Gastroesophageal sphincter (tissue), 4 donors: ENCODE measurements around the gene ITIH3. TPM values are rescaled to one million over a fixed set of nuclear protein-coding genes. Genes with fewer than 3 reads are reported as not detected.

Experiments used
- ATAC-seq: fragments of 150-250 bp; one replicate; pipeline ENCODE4 v1.9.1; 2016; ENCODE audit warnings: mild to moderate bottlenecking, moderate library complexity
- H3K27ac ChIP-seq, 4 donors: fragments of 200-600 bp; sonication (generic) in 3 of 4; 1 replicate in 3 of 4; 2 replicates in 1 of 4; pipeline ENCODE4 v1.5.1; 2016 to 2019
- H3K27me3 ChIP-seq: fragments of 200-600 bp; sonication (generic); one replicate; pipeline ENCODE4 v1.5.1; 2019
- H3K36me3 ChIP-seq, 2 donors: fragments of 200-600 bp; sonication (generic); one replicate each; pipeline ENCODE4 v1.5.1; 2019; ENCODE audit warnings: control low read depth in 1 of 2
- H3K4me1 ChIP-seq, 3 donors: fragments of 200-600 bp; sonication (generic); 1 replicate in 2 of 3; 2 replicates in 1 of 3; pipeline ENCODE4 v1.5.1; 2016 to 2019; ENCODE audit warnings: control low read depth in 2 of 3
- H3K4me3 ChIP-seq, 2 donors: fragments of 200-600 bp; sonication (generic); one replicate each; pipeline ENCODE4 v1.5.1; 2019; ENCODE audit warnings: mild to moderate bottlenecking in 1 of 2, moderate library complexity in 1 of 2
- H3K9me3 ChIP-seq, 3 donors: fragments of 200-600 bp; sonication (generic); one replicate each; pipeline ENCODE4 v1.5.1; 2017 to 2019; ENCODE audit warnings: control low read depth in 2 of 3
- EP300 ChIP-seq: sonication (generic); formaldehyde crosslinking; IDR thresholded peaks from one replicate; pipeline ENCODE4 v1.6.1; 2017; ENCODE audit warnings: antibody characterized with exemption, mild to moderate bottlenecking
- POLR2A ChIP-seq, 2 donors: fragments of 450-650 bp; IDR thresholded peaks; one replicate each; pipeline ENCODE4 v1.6.1; 2017; ENCODE audit warnings: antibody characterized with exemption in 2 of 2, mild to moderate bottlenecking in 2 of 2, moderate library complexity in 1 of 2
- POLR2AphosphoS5 ChIP-seq: sonication (generic); formaldehyde crosslinking; IDR thresholded peaks from one replicate; pipeline ENCODE4 v1.6.1; 2017; ENCODE audit warnings: antibody characterized with exemption
- WGBS, 2 donors: methylation state at CpG; one replicate each; pipeline ENCODE4 v1.1.5; 2018; ENCODE audit warnings: low coverage in 1 of 2; 5-methylcytosine and 5-hydroxymethylcytosine counted together
- total RNA-seq, 4 donors: library from RNA; depleted of rRNA; stranded (reverse); fragments of >200 nt; gene quantifications; one replicate each; pipeline ENCODE4 v1.1.0, GENCODE V29; 2016
- TF ChIP-seq, protein P1 (sequence below), 4 experiments: fragments of 200-600 bp in 2 of 4; fragments of 450-650 bp in 2 of 4; sonication (generic) in 1 of 4; IDR thresholded peaks; one replicate each; pipeline ENCODE4 v1.5.1; 2017 to 2019; ENCODE audit warnings: antibody characterized with exemption in 4 of 4, mild to moderate bottlenecking in 2 of 4, moderate library complexity in 2 of 4

Gene ITIH3
- total RNA-seq, 4 donors from 2014 or later, result 0.27 to 9.7 (median 0.89) TPM; not detected in 1

DNA sequence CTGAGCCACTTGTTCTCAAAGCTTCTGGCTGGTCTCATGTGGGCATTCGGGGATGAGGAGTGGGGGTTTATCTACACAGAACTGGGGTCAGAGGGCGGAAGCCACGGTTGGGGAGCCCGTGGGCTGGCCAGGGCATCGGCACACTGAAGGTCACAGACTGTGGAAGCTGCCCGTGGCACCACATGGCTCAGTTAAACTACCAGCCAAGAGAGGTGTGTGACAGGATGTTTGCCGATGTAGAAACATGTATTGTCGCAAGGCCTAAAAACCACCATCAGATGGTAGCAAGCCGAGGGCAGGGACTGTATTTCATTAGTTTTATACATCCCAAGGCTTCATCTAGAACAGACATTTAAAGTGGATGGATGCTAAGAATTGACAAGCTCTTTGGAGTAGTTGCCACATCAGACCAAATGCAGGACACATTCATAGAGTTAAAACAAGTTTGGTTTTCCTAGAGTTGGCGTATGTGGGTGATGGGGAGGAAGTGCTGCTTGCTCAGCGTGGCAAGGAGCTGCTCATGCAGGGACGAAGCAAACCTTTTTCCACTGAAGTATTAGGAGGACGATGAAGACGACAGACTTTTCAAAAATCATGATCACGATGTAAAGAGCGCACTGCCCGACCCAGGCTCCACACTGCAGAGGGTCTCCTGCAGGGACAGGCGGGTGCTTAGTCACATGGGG lies 49.8 kb downstream of the ITIH3 start:
- Histone ChIP-seq H3K27ac (peak overlapping the region; percentile 44 to 90 (median 82)), H3K4me3 (no peak overlapping the region), H3K27me3 (no peaks in the 10 kb centered on the region), H3K9me3 (no peaks in the 10 kb centered on the region), H3K36me3 (peaks cover 0 to 67% of the 10 kb centered on the region in 2 donors), H3K4me1 (peaks cover 6 to 76% (median 22%) of the 10 kb centered on the region in 3 donors)
- no peak for ATAC-seq
- 60 to 68% methylated on average over 8 to 13 of the region's 18 CpGs for WGBS, 2 donors
- TF ChIP-seq, protein P1, sequence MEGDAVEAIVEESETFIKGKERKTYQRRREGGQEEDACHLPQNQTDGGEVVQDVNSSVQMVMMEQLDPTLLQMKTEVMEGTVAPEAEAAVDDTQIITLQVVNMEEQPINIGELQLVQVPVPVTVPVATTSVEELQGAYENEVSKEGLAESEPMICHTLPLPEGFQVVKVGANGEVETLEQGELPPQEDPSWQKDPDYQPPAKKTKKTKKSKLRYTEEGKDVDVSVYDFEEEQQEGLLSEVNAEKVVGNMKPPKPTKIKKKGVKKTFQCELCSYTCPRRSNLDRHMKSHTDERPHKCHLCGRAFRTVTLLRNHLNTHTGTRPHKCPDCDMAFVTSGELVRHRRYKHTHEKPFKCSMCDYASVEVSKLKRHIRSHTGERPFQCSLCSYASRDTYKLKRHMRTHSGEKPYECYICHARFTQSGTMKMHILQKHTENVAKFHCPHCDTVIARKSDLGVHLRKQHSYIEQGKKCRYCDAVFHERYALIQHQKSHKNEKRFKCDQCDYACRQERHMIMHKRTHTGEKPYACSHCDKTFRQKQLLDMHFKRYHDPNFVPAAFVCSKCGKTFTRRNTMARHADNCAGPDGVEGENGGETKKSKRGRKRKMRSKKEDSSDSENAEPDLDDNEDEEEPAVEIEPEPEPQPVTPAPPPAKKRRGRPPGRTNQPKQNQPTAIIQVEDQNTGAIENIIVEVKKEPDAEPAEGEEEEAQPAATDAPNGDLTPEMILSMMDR (IDR thresholded peaks at IDR 0.05), result no peak
- no peak for TF ChIP-seq POLR2A (IDR thresholded peaks at IDR 0.05)
- TF ChIP-seq EP300, result no peak
- no peak for TF ChIP-seq POLR2AphosphoS5

DNA sequence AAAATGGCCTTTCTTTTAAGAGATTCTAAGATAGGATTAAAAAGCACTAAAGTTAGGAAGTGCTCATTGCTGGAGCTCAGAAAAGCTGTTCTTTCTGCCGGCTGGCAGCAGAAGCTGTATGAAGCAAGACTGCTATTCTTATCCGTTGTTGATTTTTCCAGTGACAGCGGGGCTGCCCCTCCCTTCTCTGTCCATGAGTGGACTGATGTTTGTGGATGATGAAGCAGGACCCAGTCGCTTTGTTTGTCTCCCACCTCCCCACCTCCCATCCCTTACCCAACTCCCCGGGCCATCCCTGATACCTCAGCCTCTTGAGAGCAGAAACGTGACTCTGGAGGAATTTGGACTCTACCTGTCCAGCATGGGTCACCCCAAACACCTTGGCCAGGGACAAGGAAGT lies 50.6 kb downstream of the ITIH3 start:
- peak; percentile 75 for ATAC-seq

DNA sequence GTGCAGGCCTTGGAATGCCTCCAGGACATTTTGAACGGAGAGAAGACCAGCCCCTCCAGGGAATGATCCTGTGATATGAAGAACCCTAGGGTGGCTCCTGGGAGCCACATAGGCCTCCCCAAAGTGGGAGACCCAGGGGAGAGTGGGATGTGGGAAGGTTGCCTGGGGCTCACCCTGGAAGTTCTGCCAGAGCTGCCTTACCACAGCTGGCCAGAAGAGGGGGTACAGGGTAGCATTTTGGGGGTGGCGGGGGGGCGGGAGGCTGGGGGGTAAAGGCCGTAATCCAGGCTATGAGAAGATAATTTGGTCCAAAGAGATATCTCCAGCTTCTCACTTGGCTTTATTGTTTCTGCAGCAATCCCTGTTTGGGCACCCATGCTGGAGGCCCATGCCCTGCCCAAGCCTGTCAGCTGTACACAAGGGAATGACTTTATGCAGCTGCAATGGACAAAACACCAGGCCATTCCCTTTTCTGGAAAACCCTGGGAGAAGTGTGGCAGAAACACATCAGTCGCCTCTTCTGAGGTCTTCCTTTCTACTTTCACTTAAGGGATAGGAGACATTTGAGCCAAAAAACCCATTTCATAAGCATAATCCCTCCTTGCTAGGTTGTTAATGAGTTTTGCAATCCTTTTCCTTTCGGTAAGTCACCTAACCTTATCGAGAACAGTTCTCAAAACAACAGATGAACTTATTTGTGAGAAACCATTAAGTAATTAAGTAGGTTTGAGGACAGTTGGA lies 51.3 kb downstream of the ITIH3 start:
- 28 to 55% methylated on average over 4 of the region's 7 CpGs for WGBS, 2 donors
- ATAC-seq, result peak; percentile 2
- TF ChIP-seq EP300, result no peak
- TF ChIP-seq, protein P1 (IDR thresholded peaks at IDR 0.05), result peak in 1 of 4 experiments; percentile 59
- TF ChIP-seq POLR2A (IDR thresholded peaks at IDR 0.05), result no peak
- peak; percentile 63 for TF ChIP-seq POLR2AphosphoS5
- Histone ChIP-seq H3K4me1 (peaks cover 6 to 78% (median 22%) of the 10 kb centered on the region in 3 donors), H3K4me3 (no peak overlapping the region), H3K27me3 (no peaks in the 10 kb centered on the region), H3K27ac (peak overlapping the region; percentile 21 to 90 (median 82)), H3K36me3 (peaks cover 0 to 69% of the 10 kb centered on the region in 2 donors), H3K9me3 (no peaks in the 10 kb centered on the region)

More for the DNA sequence above, 50.6 kb downstream of the ITIH3 start:
- Histone ChIP-seq H3K27ac (peak overlapping the region; percentile 21 to 90 (median 82)), H3K27me3 (no peaks in the 10 kb centered on the region), H3K4me3 (no peak overlapping the region), H3K36me3 (peaks cover 0 to 69% of the 10 kb centered on the region in 2 donors), H3K4me1 (peaks cover 6 to 78% (median 22%) of the 10 kb centered on the region in 3 donors), H3K9me3 (no peaks in the 10 kb centered on the region)
- WGBS, 2 donors, result 0 to 22% methylated on average over 3 to 6 of the region's 6 CpGs
- peak; percentile 70 for TF ChIP-seq POLR2AphosphoS5
- TF ChIP-seq, protein P1 (IDR thresholded peaks at IDR 0.05), result no peak
- TF ChIP-seq EP300, result no peak
- TF ChIP-seq POLR2A (IDR thresholded peaks at IDR 0.05), result no peak

DNA sequence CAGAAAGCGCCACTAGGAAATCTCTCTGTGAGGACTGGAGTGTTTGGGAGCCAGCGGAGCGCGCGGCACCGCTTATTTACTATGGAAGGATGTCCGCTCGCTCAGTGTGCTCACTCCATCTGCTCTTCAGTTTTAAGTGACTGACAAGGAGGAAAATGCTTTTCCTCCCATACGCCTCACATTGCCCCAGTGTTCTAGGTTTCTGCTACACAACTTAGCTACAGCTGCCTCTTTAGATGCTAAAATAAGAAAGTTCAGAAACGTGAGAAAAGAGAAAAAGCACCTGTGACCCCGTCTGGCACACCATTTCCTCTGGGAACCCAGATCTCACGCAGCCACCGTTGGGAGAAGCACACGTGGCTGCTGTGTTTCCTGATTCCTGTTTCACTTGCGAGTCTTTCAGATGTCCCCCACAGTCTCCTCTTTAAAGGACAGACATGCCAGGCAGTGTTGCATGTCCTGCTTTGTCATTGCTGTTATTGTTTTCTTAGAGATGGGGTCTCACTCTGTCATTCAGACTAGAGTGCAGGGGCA lies 51.9 kb downstream of the ITIH3 start:
- Histone ChIP-seq H3K36me3 (peaks cover 0 to 69% of the 10 kb centered on the region in 2 donors), H3K9me3 (no peaks in the 10 kb centered on the region), H3K27me3 (no peaks in the 10 kb centered on the region), H3K27ac (peak overlapping the region in 3 of 4 donors; percentile 80 to 90 (median 85)), H3K4me1 (peaks cover 6 to 73% (median 22%) of the 10 kb centered on the region in 3 donors), H3K4me3 (no peak overlapping the region)
- ATAC-seq, result no peak
- no peak for TF ChIP-seq EP300
- TF ChIP-seq POLR2A (IDR thresholded peaks at IDR 0.05), result no peak
- TF ChIP-seq POLR2AphosphoS5, result no peak
- TF ChIP-seq, protein P1 (IDR thresholded peaks at IDR 0.05), result no peak
- 66 to 75% methylated on average over 14 to 15 of the region's 15 CpGs for WGBS, 2 donors
